ENCODE data around the gene ARPP21.

The ARPP21 gene

GRCh38 chr3:35784169-35784568, 144.8 kb downstream of the ARPP21 start:
- Histone ChIP-seq H3K27me3 (no peaks in the 10 kb centered on the region), H3K4me3 (ENCODE audit: low read depth, low read length) (no peak overlapping the region), H3K4me1 (no peaks in the 10 kb centered on the region), H3K36me3 (no peaks in the 10 kb centered on the region), H3K9me3 (no peaks in the 10 kb centered on the region)
- DNase-seq: no peak
- TF ChIP-seq, protein P1, sequence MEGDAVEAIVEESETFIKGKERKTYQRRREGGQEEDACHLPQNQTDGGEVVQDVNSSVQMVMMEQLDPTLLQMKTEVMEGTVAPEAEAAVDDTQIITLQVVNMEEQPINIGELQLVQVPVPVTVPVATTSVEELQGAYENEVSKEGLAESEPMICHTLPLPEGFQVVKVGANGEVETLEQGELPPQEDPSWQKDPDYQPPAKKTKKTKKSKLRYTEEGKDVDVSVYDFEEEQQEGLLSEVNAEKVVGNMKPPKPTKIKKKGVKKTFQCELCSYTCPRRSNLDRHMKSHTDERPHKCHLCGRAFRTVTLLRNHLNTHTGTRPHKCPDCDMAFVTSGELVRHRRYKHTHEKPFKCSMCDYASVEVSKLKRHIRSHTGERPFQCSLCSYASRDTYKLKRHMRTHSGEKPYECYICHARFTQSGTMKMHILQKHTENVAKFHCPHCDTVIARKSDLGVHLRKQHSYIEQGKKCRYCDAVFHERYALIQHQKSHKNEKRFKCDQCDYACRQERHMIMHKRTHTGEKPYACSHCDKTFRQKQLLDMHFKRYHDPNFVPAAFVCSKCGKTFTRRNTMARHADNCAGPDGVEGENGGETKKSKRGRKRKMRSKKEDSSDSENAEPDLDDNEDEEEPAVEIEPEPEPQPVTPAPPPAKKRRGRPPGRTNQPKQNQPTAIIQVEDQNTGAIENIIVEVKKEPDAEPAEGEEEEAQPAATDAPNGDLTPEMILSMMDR (IDR thresholded peaks at IDR 0.05; ENCODE audit: low read depth, low read length): no peak

DNA sequence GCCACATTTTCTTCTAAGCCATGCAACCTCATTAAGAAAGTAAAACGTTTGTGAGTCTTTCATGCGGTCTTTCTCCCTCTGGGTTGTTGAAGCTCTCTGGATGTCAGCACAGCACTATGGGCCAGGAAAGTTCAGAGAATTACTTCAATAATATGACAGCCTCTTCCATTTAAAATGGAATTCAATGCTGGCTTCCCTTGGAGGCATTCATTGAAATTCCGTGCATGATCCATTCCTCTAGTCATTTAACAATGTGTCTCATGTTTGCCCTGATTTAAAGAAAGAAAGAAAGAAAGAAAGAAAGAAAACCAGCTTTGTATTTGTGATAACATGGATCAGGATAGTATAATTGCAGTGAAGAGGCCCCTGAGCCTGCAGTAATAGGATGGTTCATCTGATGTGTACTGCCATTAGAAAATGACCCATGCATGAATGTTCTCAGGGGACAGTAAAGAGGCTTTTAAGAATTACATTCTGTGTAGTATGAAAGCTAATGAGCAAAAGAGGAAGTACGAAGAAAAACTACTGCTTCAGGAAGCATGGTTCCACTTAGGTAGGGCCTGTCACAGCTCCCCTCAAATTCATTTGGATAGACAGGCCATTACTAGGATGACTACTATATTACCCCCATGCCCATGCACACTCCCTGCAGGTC, 146.0 kb downstream of the ARPP21 start:
- H3K4me1 ChIP-seq: no peaks in the 10 kb centered on the region
- no peaks in the 10 kb centered on the region for H3K9me3 ChIP-seq
- no peak for DNase-seq
- no peaks in the 10 kb centered on the region for H3K27me3 ChIP-seq
- TF ChIP-seq, protein P1 (IDR thresholded peaks at IDR 0.05; ENCODE audit: low read depth, low read length): no peak
- H3K36me3 ChIP-seq: no peaks in the 10 kb centered on the region
- H3K4me3 ChIP-seq (ENCODE audit: low read depth, low read length): no peak overlapping the region

GRCh38 chr3:35787936-35788335, 148.6 kb downstream of the ARPP21 start:
- no peak overlapping the region for H3K4me3 ChIP-seq (ENCODE audit: low read depth, low read length)
- no peaks in the 10 kb centered on the region for H3K9me3 ChIP-seq
- TF ChIP-seq, protein P1 (IDR thresholded peaks at IDR 0.05; ENCODE audit: low read depth, low read length): no peak
- H3K4me1 ChIP-seq: no peaks in the 10 kb centered on the region
- no peak for DNase-seq
- no peaks in the 10 kb centered on the region for H3K36me3 ChIP-seq
- no peaks in the 10 kb centered on the region for H3K27me3 ChIP-seq

DNA sequence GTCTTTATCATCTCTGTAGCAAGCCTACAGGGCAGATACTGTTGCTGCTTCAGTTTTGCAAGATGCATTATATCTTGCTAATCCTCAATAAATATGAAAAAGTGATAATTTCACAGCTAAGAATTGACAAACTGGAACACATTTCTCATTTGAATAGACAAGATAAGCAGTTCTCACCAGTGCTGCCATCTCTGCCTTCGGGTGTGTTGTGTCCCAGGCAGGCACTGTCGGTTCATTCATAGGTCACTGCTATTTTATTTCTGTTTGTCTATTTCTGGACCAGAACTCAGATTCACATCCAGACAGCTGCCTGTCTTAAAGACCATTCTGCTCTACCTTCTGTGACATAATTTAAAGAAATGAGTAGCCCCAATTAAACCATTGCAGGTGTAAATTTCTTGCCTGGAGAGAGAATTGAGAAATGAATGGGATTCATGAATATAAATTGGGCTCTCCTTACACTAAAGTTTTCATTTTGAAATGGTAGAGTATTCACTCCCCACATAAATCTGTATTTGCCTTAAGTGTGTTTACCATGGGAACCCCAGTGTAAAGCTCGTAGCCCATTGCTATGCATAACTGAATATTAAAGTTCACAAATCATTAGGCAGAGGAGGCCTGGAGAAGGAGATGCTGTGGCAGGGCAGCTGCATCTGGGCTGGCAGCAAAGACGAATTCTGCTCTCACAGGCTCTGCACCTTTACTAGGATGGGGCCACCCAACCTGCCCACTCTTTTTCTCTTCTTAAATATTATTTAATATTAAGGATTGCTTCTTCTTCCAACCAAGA, 149.9 kb downstream of the ARPP21 start:
- Histone ChIP-seq H3K27me3 (no peaks in the 10 kb centered on the region), H3K36me3 (no peaks in the 10 kb centered on the region), H3K4me3 (ENCODE audit: low read depth, low read length) (no peak overlapping the region), H3K4me1 (no peaks in the 10 kb centered on the region), H3K9me3 (no peaks in the 10 kb centered on the region)
- DNase-seq: no peak
- TF ChIP-seq, protein P1 (IDR thresholded peaks at IDR 0.05; ENCODE audit: low read depth, low read length): no peak

DNA sequence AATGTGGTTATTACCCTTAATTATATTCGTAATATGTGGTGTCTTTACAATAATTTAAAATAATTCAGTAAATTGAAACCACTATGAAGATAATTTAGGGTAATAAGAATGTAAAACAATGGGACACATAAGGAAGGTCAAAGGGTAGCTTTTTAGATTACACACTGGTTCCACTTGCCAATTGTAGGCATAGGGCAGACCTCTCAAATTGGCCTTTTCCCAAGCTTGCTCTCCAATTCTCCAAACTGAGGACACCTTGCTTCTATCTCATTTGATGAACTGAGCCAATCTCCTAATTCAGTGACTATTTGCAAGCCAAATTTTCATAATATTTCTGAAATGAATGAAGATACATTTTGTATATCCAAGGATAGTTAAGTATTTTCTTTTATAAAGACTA, 151.4 kb downstream of the ARPP21 start:
- Histone ChIP-seq H3K4me1 (no peaks in the 10 kb centered on the region), H3K36me3 (no peaks in the 10 kb centered on the region), H3K4me3 (ENCODE audit: low read depth, low read length) (no peak overlapping the region), H3K9me3 (no peaks in the 10 kb centered on the region), H3K27me3 (no peaks in the 10 kb centered on the region)
- no peak for DNase-seq
- TF ChIP-seq, protein P1 (IDR thresholded peaks at IDR 0.05; ENCODE audit: low read depth, low read length): no peak

- Histone ChIP-seq H3K4me1 (no peaks in the 10 kb centered on the region), H3K9me3 (no peaks in the 10 kb centered on the region), H3K27me3 (no peaks in the 10 kb centered on the region), H3K4me3 (ENCODE audit: low read depth, low read length) (no peak overlapping the region), H3K36me3 (no peaks in the 10 kb centered on the region)
- TF ChIP-seq, protein P1 (IDR thresholded peaks at IDR 0.05; ENCODE audit: low read depth, low read length): no peak
- no peak for DNase-seq
These were observed 154.3 kb downstream of the ARPP21 start for GRCh38 chr3:35793667-35794066.
